ENCODE results near the gene WWTR1. TPM values are rescaled to one million over a fixed set of nuclear protein-coding genes. Genes with fewer than 3 reads are reported as not detected.
A peak's percentile ranks its signal among the peaks of the same experiment; 100 is the strongest.

WWTR1 gene
- total RNA-seq, 1 experiment from 2014 or later = 87.6 TPM

- in situ Hi-C loops (cut with HindIII; ENCODE audit: low pct_unique_long_range_greater_than_20kb, low sequenced_read_pairs) = no loop called here
These were observed 72.5 kb downstream of the WWTR1 start for GRCh38 chr3:149585401-149585726.

GRCh38 chr3:149583921-149584635 is 73.7 kb downstream of the WWTR1 start:
- DNase-seq (ENCODE audit: low read depth, low spot score) = no peak
- in situ Hi-C loops (cut with HindIII; ENCODE audit: low pct_unique_long_range_greater_than_20kb, low sequenced_read_pairs) = no loop called here

More at GRCh38 chr3:149585401-149585726, 72.5 kb downstream of the WWTR1 start:
- no peak for DNase-seq (ENCODE audit: low read depth, low spot score)

GRCh38 chr3:149582395-149582794 is 75.4 kb downstream of the WWTR1 start:
- in situ Hi-C loops (cut with HindIII; ENCODE audit: low pct_unique_long_range_greater_than_20kb, low sequenced_read_pairs) = no loop called here
- no peak for DNase-seq (ENCODE audit: low read depth, low spot score)

- peak; percentile 94 for DNase-seq (ENCODE audit: low read depth, low spot score)
- in situ Hi-C loops (cut with HindIII; ENCODE audit: low pct_unique_long_range_greater_than_20kb, low sequenced_read_pairs) = no loop called here
These were observed 76.0 kb downstream of the WWTR1 start for GRCh38 chr3:149581681-149582370.

- DNase-seq (ENCODE audit: low read depth, low spot score) = no peak
- in situ Hi-C loops (cut with HindIII; ENCODE audit: low pct_unique_long_range_greater_than_20kb, low sequenced_read_pairs) = no loop called here
These were observed 76.6 kb downstream of the WWTR1 start for GRCh38 chr3:149581248-149581647.

- in situ Hi-C loops (cut with HindIII; ENCODE audit: low pct_unique_long_range_greater_than_20kb, low sequenced_read_pairs) = no loop called here
- DNase-seq (ENCODE audit: low read depth, low spot score) = no peak
These were observed 77.8 kb downstream of the WWTR1 start for GRCh38 chr3:149579838-149580542.

- in situ Hi-C loops (cut with HindIII; ENCODE audit: low pct_unique_long_range_greater_than_20kb, low sequenced_read_pairs) = no loop called here
- DNase-seq (ENCODE audit: low read depth, low spot score) = no peak
These were observed 78.7 kb downstream of the WWTR1 start for GRCh38 chr3:149579161-149579560.

- no peak for DNase-seq (ENCODE audit: low read depth, low spot score)
- in situ Hi-C loops (cut with HindIII; ENCODE audit: low pct_unique_long_range_greater_than_20kb, low sequenced_read_pairs) = no loop called here
These were observed 80.0 kb downstream of the WWTR1 start for GRCh38 chr3:149577801-149578200.

- in situ Hi-C loops (cut with HindIII; ENCODE audit: low pct_unique_long_range_greater_than_20kb, low sequenced_read_pairs) = no loop called here
- DNase-seq (ENCODE audit: low read depth, low spot score) = peak; percentile 99
These were observed 81.8 kb downstream of the WWTR1 start for GRCh38 chr3:149575961-149576564.

GRCh38 chr3:149575213-149575960 is 82.4 kb downstream of the WWTR1 start:
- peak; percentile 87 for DNase-seq (ENCODE audit: low read depth, low spot score)
- in situ Hi-C loops (cut with HindIII; ENCODE audit: low pct_unique_long_range_greater_than_20kb, low sequenced_read_pairs) = no loop called here

- DNase-seq (ENCODE audit: low read depth, low spot score) = no peak
- in situ Hi-C loops (cut with HindIII; ENCODE audit: low pct_unique_long_range_greater_than_20kb, low sequenced_read_pairs) = no loop called here
These were observed 84.9 kb downstream of the WWTR1 start for GRCh38 chr3:149572796-149573414.

- no peak for DNase-seq (ENCODE audit: low read depth, low spot score)
- in situ Hi-C loops (cut with HindIII; ENCODE audit: low pct_unique_long_range_greater_than_20kb, low sequenced_read_pairs) = no loop called here
These were observed 86.4 kb downstream of the WWTR1 start for GRCh38 chr3:149571381-149571780.

- in situ Hi-C loops (cut with HindIII; ENCODE audit: low pct_unique_long_range_greater_than_20kb, low sequenced_read_pairs) = no loop called here
These were observed 87.8 kb downstream of the WWTR1 start for GRCh38 chr3:149570016-149570415.

GRCh38 chr3:149567381-149567780 is 90.4 kb downstream of the WWTR1 start:
- in situ Hi-C loops (cut with HindIII; ENCODE audit: low pct_unique_long_range_greater_than_20kb, low sequenced_read_pairs) = no loop called here
- no peak for DNase-seq (ENCODE audit: low read depth, low spot score)

More at GRCh38 chr3:149570016-149570415, 87.8 kb downstream of the WWTR1 start:
- no peak for DNase-seq (ENCODE audit: low read depth, low spot score)

GRCh38 chr3:149566292-149566975 is 91.4 kb downstream of the WWTR1 start:
- in situ Hi-C loops (cut with HindIII; ENCODE audit: low pct_unique_long_range_greater_than_20kb, low sequenced_read_pairs) = no loop called here
- no peak for DNase-seq (ENCODE audit: low read depth, low spot score)

GRCh38 chr3:149564079-149564478 is 93.7 kb downstream of the WWTR1 start:
- in situ Hi-C loops (cut with HindIII; ENCODE audit: low pct_unique_long_range_greater_than_20kb, low sequenced_read_pairs) = no loop called here
- DNase-seq (ENCODE audit: low read depth, low spot score) = no peak

GRCh38 chr3:149563114-149563513 is 94.7 kb downstream of the WWTR1 start:
- in situ Hi-C loops (cut with HindIII; ENCODE audit: low pct_unique_long_range_greater_than_20kb, low sequenced_read_pairs) = no loop called here
- no peak for DNase-seq (ENCODE audit: low read depth, low spot score)
